Neural cell (in vitro differentiated cells): ENCODE data around the gene IP6K1. TPM values are rescaled to one million over a fixed set of nuclear protein-coding genes. Genes with fewer than 3 reads are reported as not detected.

Experiments used
- H2AFZ ChIP-seq: fragments of 200-600, 300-800 bp; sonication (generic), shearing (Covaris generic); 2 replicates; pipeline ENCODE4 v1.6.0; 2014; ENCODE audit warnings: low read depth, mild to moderate bottlenecking, antibody characterized with exemption, low read length, moderate library complexity
- H3F3A ChIP-seq: fragments of 200-600 bp; shearing (Covaris generic); 2 replicates; pipeline ENCODE4 v1.6.1; 2016; ENCODE audit warnings: mild to moderate bottlenecking, moderate library complexity, mixed read lengths, antibody characterized with exemption, low read length; ENCODE audit not compliant: insufficient read depth, poor library complexity, severe bottlenecking
- H3K27ac ChIP-seq: fragments of 200-600, 300-800 bp; sonication (generic), shearing (Covaris generic); 2 replicates; pipeline ENCODE4 v1.5.1; 2014; ENCODE audit warnings: mild to moderate bottlenecking, low read length, moderate library complexity
- H3K27me3 ChIP-seq: fragments of 300-800, 200-600 bp; sonication (generic), shearing (Covaris generic); 2 replicates; pipeline ENCODE4 v1.6.0; 2014; ENCODE audit warnings: mild to moderate bottlenecking, low read depth, low read length, moderate library complexity; ENCODE audit not compliant: insufficient read depth
- H3K36me3 ChIP-seq: fragments of 300-800, 200-600 bp; sonication (generic), shearing (Covaris generic); 2 replicates; pipeline ENCODE4 v1.5.1; 2014; ENCODE audit warnings: mild to moderate bottlenecking, antibody characterized with exemption, low read length, moderate library complexity; ENCODE audit not compliant: insufficient read depth
- H3K4me2 ChIP-seq: fragments of 300-800, 200-600 bp; sonication (generic), shearing (Covaris generic); 2 replicates; pipeline ENCODE4 v1.6.0; 2014; ENCODE audit warnings: mild to moderate bottlenecking, low read length
- H3K4me3 ChIP-seq: fragments of 300-800, 200-600 bp; sonication (generic), shearing (Covaris generic); 2 replicates; pipeline ENCODE4 v1.5.1; 2014; ENCODE audit warnings: mild to moderate bottlenecking, low read length, moderate library complexity
- H3K79me2 ChIP-seq: fragments of 200-600 bp; shearing (Covaris generic); replicated peaks from 2 replicates; pipeline ENCODE4 v1.6.0; 2014; ENCODE audit warnings: mild to moderate bottlenecking, low read length, moderate library complexity; ENCODE audit not compliant: insufficient read depth
- H3K9ac ChIP-seq: fragments of 300-800, 200-600 bp; sonication (generic), shearing (Covaris generic); 2 replicates; pipeline ENCODE4 v1.6.1; 2016; ENCODE audit warnings: mild to moderate bottlenecking, low read length, mixed read lengths
- H3K9me2 ChIP-seq: fragments of 200-600 bp; shearing (Covaris generic); 2 replicates; pipeline ENCODE4 v1.6.1; 2016; ENCODE audit warnings: mild to moderate bottlenecking, low read length, mixed read lengths; ENCODE audit not compliant: insufficient read depth
- H3K9me3 ChIP-seq: fragments of 200-600, 300-800 bp; sonication (generic), shearing (Covaris generic); 2 replicates; pipeline ENCODE4 v1.6.1; 2016; ENCODE audit warnings: mild to moderate bottlenecking, mixed run types, low read length, moderate library complexity, mixed read lengths
- H4K20me1 ChIP-seq: fragments of 200-600 bp; shearing (Covaris generic); 2 replicates; pipeline ENCODE4 v1.6.1; 2016; ENCODE audit warnings: mild to moderate bottlenecking, mixed run types; ENCODE audit not compliant: insufficient read depth
- CTCF ChIP-seq: fragments of 450-650 bp; IDR thresholded peaks from 2 replicates; pipeline ENCODE4 v1.5.1; 2014; ENCODE audit warnings: antibody characterized with exemption, mild to moderate bottlenecking, moderate library complexity; ENCODE audit not compliant: poor library complexity, severe bottlenecking
- EP300 ChIP-seq: fragments of 450-650 bp; conservative IDR thresholded peaks from 2 replicates; pipeline ENCODE4 v1.6.1; 2014; ENCODE audit warnings: antibody characterized with exemption, mild to moderate bottlenecking, moderate library complexity; ENCODE audit not compliant: poor library complexity, severe bottlenecking
- EZH2 ChIP-seq: fragments of 200-600, 300-800 bp; shearing (Covaris generic), sonication (generic); IDR thresholded peaks from 2 replicates; pipeline ENCODE4 v1.6.1; 2014; ENCODE audit warnings: antibody characterized with exemption, low read length, borderline replicate concordance, mild to moderate bottlenecking; ENCODE audit not compliant: insufficient read depth, poor library complexity, severe bottlenecking
- MXI1 ChIP-seq: fragments of 450-650 bp; conservative IDR thresholded peaks from 2 replicates; pipeline ENCODE4 v1.6.1; 2014; ENCODE audit warnings: antibody characterized with exemption, mild to moderate bottlenecking; ENCODE audit not compliant: poor library complexity, severe bottlenecking
- POLR2AphosphoS5 ChIP-seq: IDR thresholded peaks from 2 replicates; pipeline ENCODE4 v1.6.1; 2012
- RAD21 ChIP-seq: fragments of 450-650 bp; conservative IDR thresholded peaks from 2 replicates; pipeline ENCODE4 v1.6.1; 2014; ENCODE audit warnings: antibody characterized with exemption, mild to moderate bottlenecking, moderate library complexity
- REST ChIP-seq: IDR thresholded peaks from 2 replicates; pipeline ENCODE4 v1.6.1; 2012; ENCODE audit warnings: borderline replicate concordance
- SMC3 ChIP-seq: fragments of 450-650 bp; conservative IDR thresholded peaks from 2 replicates; pipeline ENCODE4 v1.6.1; 2014; ENCODE audit warnings: antibody characterized with exemption, mild to moderate bottlenecking, moderate library complexity; ENCODE audit not compliant: poor library complexity
- TAF1 ChIP-seq: IDR thresholded peaks from 2 replicates; pipeline ENCODE4 v1.6.1; 2012; ENCODE audit warnings: low read depth
- polyA plus RNA-seq: library from polyadenylated mRNA; depleted of rRNA; stranded (reverse); fragments of >200 nt; gene quantifications from 2 replicates; pipeline ENCODE4 v1.2.3, GENCODE V29; 2014

The IP6K1 gene
- polyA plus RNA-seq, 1 donor from 2014 or later = 52.7 TPM

GRCh38 chr3:49734752-49735151 lies 51.6 kb downstream of the IP6K1 start:
- H3K4me2 ChIP-seq = no peak overlapping the region
- H3K4me3 ChIP-seq = no peak overlapping the region
- no peaks in the 10 kb centered on the region for H3K36me3 ChIP-seq
- H3K79me2 ChIP-seq = peaks cover 2% of the 10 kb centered on the region
- H3K27me3 ChIP-seq = no peaks in the 10 kb centered on the region
- H4K20me1 ChIP-seq = no peaks in the 10 kb centered on the region
- no peak overlapping the region for H2AFZ ChIP-seq
- no peaks in the 10 kb centered on the region for H3K9me3 ChIP-seq
- TF ChIP-seq EZH2 (no peak), TAF1 (no peak), MXI1 (no peak), POLR2AphosphoS5 (no peak), CTCF (no peak), SMC3 (no peak), RAD21 (no peak), REST (no peak), EP300 (no peak)
- no peaks in the 10 kb centered on the region for H3F3A ChIP-seq
- no peak overlapping the region for H3K27ac ChIP-seq
- no peaks in the 10 kb centered on the region for H3K9me2 ChIP-seq
- H3K9ac ChIP-seq = no peak overlapping the region

- Histone ChIP-seq H3F3A (no peaks in the 10 kb centered on the region), H3K9me2 (no peaks in the 10 kb centered on the region), H4K20me1 (no peaks in the 10 kb centered on the region), H2AFZ (no peak overlapping the region), H3K79me2 (no peaks in the 10 kb centered on the region), H3K9ac (no peak overlapping the region), H3K27ac (no peak overlapping the region), H3K27me3 (no peaks in the 10 kb centered on the region), H3K4me2 (no peak overlapping the region), H3K9me3 (no peaks in the 10 kb centered on the region), H3K36me3 (no peaks in the 10 kb centered on the region), H3K4me3 (no peak overlapping the region)
- TF ChIP-seq CTCF (no peak), EP300 (no peak), TAF1 (no peak), MXI1 (no peak), RAD21 (no peak), REST (no peak), SMC3 (no peak), EZH2 (no peak), POLR2AphosphoS5 (no peak)
These were observed 52.8 kb downstream of the IP6K1 start for GRCh38 chr3:49733551-49733950.
